ENCODE measurements around the gene C2CD2. TPM values are rescaled to one million over a fixed set of nuclear protein-coding genes. Genes with fewer than 3 reads are reported as not detected.

The C2CD2 gene
- total and polyA plus RNA-seq, 2 of the 8 experiments (the other 6 are each of a cell fraction or from before 2014, with no cell fraction given): 10.4 to 13.0 TPM

DNA sequence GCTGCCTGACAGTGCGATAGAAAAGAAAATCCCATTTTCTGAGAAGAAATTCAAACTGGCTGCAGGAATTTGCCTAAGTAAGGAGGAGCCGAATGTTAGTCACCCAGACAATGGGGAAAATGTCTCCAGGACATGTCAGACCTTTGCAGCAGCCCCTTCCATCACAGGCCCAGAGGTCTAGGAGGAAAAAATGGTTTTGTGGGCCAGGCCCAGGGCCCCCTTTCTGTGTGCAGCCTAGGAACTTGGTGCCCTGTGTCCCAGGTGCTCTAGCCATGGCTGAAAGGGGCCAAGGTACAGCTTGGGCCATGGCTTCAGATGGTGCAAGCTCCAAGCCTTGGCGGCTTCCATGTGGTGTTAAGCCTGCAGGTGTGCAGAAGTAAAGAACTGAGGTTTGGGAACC, 41.8 kb upstream of the C2CD2 start:
- peaks cover 7 to 58% (median 29%) of the 10 kb centered on the region in 4 experiments; a peak in 7 of 8 replicates for H3K36me3 ChIP-seq (ENCODE audit: control insufficient read depth in 2 of 4, insufficient read depth in 4 of 4, low read length in 3 of 4)
- CTCF ChIA-PET (ENCODE audit: partially characterized antibody): interaction anchor here (0.9 kb wide), 1 partner anchor 179 kb away, joined by 3 read pairs; no protein-coding TSS in a partner anchor
- 0 out of 2 replicates have a peak, but pooled peaks cover 2% of the 10 kb centered on the region for H3K79me1 ChIP-seq (ENCODE audit: low read depth, low read length)
- no peak for TF ChIP-seq GTF2F1 (IDR thresholded peaks at IDR 0.05; ENCODE audit: borderline replicate concordance, low read depth, low read length)
- no peak for TF ChIP-seq TCF12 (IDR thresholded peaks at IDR 0.05; ENCODE audit: low read depth, low read length)
- no peak for TF ChIP-seq BCL11A (IDR thresholded peaks at IDR 0.05; ENCODE audit: low read depth in 2 of 2, low read length in 2 of 2)
- no peak for TF ChIP-seq RBBP5 (IDR thresholded peaks at IDR 0.05; ENCODE audit: borderline replicate concordance, low read depth, low read length)
- TF ChIP-seq, protein P1, sequence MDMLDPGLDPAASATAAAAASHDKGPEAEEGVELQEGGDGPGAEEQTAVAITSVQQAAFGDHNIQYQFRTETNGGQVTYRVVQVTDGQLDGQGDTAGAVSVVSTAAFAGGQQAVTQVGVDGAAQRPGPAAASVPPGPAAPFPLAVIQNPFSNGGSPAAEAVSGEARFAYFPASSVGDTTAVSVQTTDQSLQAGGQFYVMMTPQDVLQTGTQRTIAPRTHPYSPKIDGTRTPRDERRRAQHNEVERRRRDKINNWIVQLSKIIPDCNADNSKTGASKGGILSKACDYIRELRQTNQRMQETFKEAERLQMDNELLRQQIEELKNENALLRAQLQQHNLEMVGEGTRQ (IDR thresholded peaks at IDR 0.05; ENCODE audit: low read length): no peak
- no peak for TF ChIP-seq RNF2 (IDR thresholded peaks at IDR 0.05; ENCODE audit: borderline replicate concordance, low read depth, low read length, missing control alignments, poor library complexity, severe bottlenecking)
- no peak for TF ChIP-seq SAP30 (IDR thresholded peaks at IDR 0.05; ENCODE audit: insufficient read depth, insufficient replicate concordance, low read length)
- TF ChIP-seq TEAD4 (IDR thresholded peaks at IDR 0.05; ENCODE audit: low read depth, low read length): no peak
- TF ChIP-seq SP4 (IDR thresholded peaks at IDR 0.05; ENCODE audit: low read length): no peak
- TF ChIP-seq YY1 (IDR thresholded peaks at IDR 0.05; ENCODE audit: low read depth, low read length): no peak
- no peak for TF ChIP-seq SIN3A (conservative IDR thresholded peaks at IDR 0.05 in 1 of 2, IDR thresholded peaks at IDR 0.05 in 1 of 2; ENCODE audit: low read depth in 1 of 2, low read length in 2 of 2)

More for the DNA sequence above, 41.8 kb upstream of the C2CD2 start:
- no peak for FAIRE-seq
- no peaks in the 10 kb centered on the region for H3K23me2 ChIP-seq (ENCODE audit: low read depth, low read length)
- H3K18ac ChIP-seq (ENCODE audit: extremely low read depth, low read length): no peak overlapping the region
- H4K20me1 ChIP-seq (replicated peaks in 1 of 2; ENCODE audit: control insufficient read depth in 1 of 2, insufficient read depth in 2 of 2, low read length in 2 of 2): no peaks in the 10 kb centered on the region
- H3K23ac ChIP-seq (ENCODE audit: insufficient read length): no peak overlapping the region
- peaks cover 15 to 18% of the 10 kb centered on the region in 2 experiments for H3K9me3 ChIP-seq (ENCODE audit: insufficient read depth in 2 of 2, low read depth in 1 of 2, low read length in 1 of 2)
- no peak overlapping the region for H2BK5ac ChIP-seq (ENCODE audit: low read depth, low read length)
- H3K4me3 ChIP-seq (ENCODE audit: extremely low read depth in 1 of 4, insufficient read depth in 2 of 4, low read depth in 3 of 4, low read length in 4 of 4): no peak overlapping the region
- H4K91ac ChIP-seq (replicated peaks; ENCODE audit: insufficient read length, low read length): no peak overlapping the region
- H2BK20ac ChIP-seq (ENCODE audit: low read length): no peak overlapping the region
- no peak overlapping the region for H4K8ac ChIP-seq (ENCODE audit: extremely low read depth, insufficient read depth, low read length)
- H3K4ac ChIP-seq (replicated peaks; ENCODE audit: insufficient read length, low read depth, low read length): no peak overlapping the region
- H3K4me2 ChIP-seq (ENCODE audit: insufficient read depth in 1 of 2, low read depth in 2 of 2, low read length in 2 of 2): no peak overlapping the region
- H3K9ac ChIP-seq (replicated peaks in 1 of 4; ENCODE audit: extremely low read depth in 1 of 4, low read depth in 3 of 4, low read length in 3 of 4): no peak overlapping the region
- no peaks in the 10 kb centered on the region for H3K4me1 ChIP-seq (replicated peaks in 1 of 4; ENCODE audit: control insufficient read depth in 3 of 4, insufficient read depth in 4 of 4, low read length in 3 of 4)
- H2AK5ac ChIP-seq (ENCODE audit: low read depth, low read length): no peak overlapping the region
- no peak overlapping the region for H2BK120ac ChIP-seq (replicated peaks; ENCODE audit: low read depth, low read length)
- H3K56ac ChIP-seq (replicated peaks; ENCODE audit: insufficient read length, low read depth, low read length): no peak overlapping the region
- no peak overlapping the region for H2AFZ ChIP-seq (ENCODE audit: low read length)
- 91% methylated on average over 3 of the region's 3 CpGs; no CpG with 5 or more reads in 1 of the 2 experiments for WGBS, 2 experiments (ENCODE audit: extremely low coverage in 1 of 2, insufficient coverage in 1 of 2, insufficient read length in 1 of 2, insufficient replicate concordance in 2 of 2, low coverage in 1 of 2, low lambda C conversion rate in 2 of 2, missing lambda C conversion rate in 1 of 2)
- H2BK15ac ChIP-seq (ENCODE audit: low read length): no peak overlapping the region
- no peaks in the 10 kb centered on the region; a peak in 1 of 4 replicates for H3K79me2 ChIP-seq (ENCODE audit: control insufficient read depth in 1 of 2, insufficient read depth in 2 of 2, low read length in 2 of 2)
- no peak overlapping the region for H2BK12ac ChIP-seq (ENCODE audit: low read depth, low read length)
- DNase-seq (ENCODE audit: low read depth in 1 of 2, low spot score in 2 of 2): no peak
- no peak overlapping the region for H3K27ac ChIP-seq (ENCODE audit: low read depth, low read length)
- H4K5ac ChIP-seq (ENCODE audit: insufficient read length, low read depth, low read length): no peak overlapping the region
- POLR2A ChIA-PET (ENCODE audit: partially characterized antibody): no interaction called here
- no peak overlapping the region for H3K14ac ChIP-seq (ENCODE audit: insufficient read length)
- H3K27me3 ChIP-seq (replicated peaks in 1 of 4; ENCODE audit: control insufficient read depth in 3 of 4, extremely low read depth in 1 of 4, insufficient read depth in 3 of 4, low read length in 3 of 4): no peaks in the 10 kb centered on the region
